HFF-Myc (cell line): Measurements from ENCODE around the gene CCDC81.
A peak's percentile ranks its signal among the peaks of the same experiment; 100 is the strongest.
"Not testable (repeated sequence)": the region's sequence is repeated elsewhere in the genome, so short reads cannot be mapped to it uniquely, and the experiment has no call there.

Experiments used
- DNase-seq: peaks from one replicate; pipeline ENCODE4 v3.0.0-alpha.2; 2011; ENCODE audit warnings: low read depth; ENCODE audit errors: extremely low read depth
- H3K4me3 ChIP-seq: replicated peaks from 2 replicates; pipeline ENCODE4 v1.5.1; 2011; ENCODE audit warnings: low read depth, mild to moderate bottlenecking, control low read depth, low read length
- TF ChIP-seq, protein P1 (sequence below): IDR thresholded peaks from 2 replicates; pipeline ENCODE4 v1.5.1; 2012; ENCODE audit warnings: mild to moderate bottlenecking, low read depth, low read length, control low read depth; ENCODE audit errors: missing control alignments

Gene CCDC81

DNA sequence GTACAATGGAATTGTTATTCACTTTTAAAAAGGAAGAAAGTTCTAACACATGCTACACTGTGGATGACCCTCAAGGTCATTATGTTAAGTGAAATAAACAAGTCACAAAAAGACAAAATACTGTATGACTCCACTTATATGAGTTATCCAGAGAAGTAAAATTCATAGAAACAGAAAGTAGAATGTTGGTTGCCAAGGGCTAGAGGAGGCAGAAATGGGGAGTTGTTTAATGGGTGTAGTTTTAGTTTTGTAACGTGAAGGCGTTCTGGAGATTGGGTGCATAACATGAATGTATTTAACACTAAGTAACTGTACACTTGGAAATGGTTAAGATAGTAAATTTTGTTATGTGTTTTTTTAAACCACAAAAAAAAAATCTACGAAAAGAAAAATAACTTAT lies 43.8 kb downstream of the CCDC81 start:
- DNase-seq: no peak
- no peak overlapping the region for H3K4me3 ChIP-seq
- TF ChIP-seq, protein P1, sequence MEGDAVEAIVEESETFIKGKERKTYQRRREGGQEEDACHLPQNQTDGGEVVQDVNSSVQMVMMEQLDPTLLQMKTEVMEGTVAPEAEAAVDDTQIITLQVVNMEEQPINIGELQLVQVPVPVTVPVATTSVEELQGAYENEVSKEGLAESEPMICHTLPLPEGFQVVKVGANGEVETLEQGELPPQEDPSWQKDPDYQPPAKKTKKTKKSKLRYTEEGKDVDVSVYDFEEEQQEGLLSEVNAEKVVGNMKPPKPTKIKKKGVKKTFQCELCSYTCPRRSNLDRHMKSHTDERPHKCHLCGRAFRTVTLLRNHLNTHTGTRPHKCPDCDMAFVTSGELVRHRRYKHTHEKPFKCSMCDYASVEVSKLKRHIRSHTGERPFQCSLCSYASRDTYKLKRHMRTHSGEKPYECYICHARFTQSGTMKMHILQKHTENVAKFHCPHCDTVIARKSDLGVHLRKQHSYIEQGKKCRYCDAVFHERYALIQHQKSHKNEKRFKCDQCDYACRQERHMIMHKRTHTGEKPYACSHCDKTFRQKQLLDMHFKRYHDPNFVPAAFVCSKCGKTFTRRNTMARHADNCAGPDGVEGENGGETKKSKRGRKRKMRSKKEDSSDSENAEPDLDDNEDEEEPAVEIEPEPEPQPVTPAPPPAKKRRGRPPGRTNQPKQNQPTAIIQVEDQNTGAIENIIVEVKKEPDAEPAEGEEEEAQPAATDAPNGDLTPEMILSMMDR: no peak

DNA sequence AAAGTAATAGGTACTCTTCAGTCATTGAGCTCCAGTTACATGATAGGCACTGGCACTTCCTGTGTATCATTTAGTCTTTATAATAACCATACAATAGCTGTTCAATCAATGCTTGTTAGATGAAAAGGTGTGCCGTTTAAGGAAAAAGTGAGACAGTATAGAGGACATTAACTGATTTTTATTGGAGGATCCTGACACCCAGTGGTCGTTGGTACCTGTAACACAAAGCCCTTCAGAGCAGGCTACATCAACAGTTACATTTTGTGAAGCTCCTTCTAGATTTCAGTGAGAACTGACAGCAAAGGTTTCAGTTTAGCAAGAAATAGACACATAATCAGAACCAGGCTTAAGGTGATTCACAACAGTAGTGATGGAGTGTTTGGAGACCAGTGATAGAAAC lies 44.2 kb downstream of the CCDC81 start:
- TF ChIP-seq, protein P1: peak; percentile 24
- no peak overlapping the region for H3K4me3 ChIP-seq
- no peak for DNase-seq

DNA sequence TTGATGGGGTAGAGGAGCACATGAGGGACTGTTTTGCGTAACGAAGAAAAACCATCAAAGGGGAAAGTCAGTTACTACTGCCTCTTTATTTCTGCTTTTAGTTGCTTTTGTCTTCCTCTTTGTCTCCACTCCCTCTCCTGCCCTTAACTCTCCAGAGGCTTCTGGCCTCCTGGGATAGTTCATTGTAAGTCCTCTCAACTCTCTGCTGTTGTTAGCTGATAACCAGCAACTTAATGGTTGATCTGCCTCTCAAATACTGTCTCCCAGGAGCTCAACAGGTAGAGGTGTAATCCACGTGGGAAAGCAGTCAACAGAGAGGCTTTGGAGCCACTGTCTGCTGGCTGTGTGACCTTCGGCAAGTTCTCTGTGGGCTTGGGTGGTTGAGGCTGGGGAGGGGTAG lies 47.3 kb downstream of the CCDC81 start:
- no peak for DNase-seq
- no peak overlapping the region for H3K4me3 ChIP-seq
- TF ChIP-seq, protein P1: no peak

DNA sequence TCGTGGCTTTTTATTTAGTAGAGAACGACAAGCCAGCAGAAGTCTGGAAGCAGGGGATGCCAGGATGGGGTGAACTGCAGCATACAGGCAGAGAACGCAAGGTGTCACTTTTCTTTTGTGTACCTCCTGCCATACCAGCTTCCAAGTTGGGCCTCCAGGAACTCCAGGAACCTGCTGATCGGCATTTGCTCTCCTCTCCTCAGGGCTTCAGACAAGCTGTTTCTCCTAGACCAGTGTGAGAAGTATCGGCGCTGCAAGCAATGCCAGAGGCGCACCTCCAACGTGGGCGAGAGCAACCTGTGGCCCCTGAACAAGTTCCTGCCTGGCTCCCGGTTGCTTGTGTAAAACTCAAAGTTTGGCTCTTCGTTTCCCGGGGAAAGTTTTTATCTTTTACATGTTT lies 47.7 kb downstream of the CCDC81 start:
- DNase-seq: no peak
- no peak overlapping the region for H3K4me3 ChIP-seq
- TF ChIP-seq, protein P1: no peak

DNA sequence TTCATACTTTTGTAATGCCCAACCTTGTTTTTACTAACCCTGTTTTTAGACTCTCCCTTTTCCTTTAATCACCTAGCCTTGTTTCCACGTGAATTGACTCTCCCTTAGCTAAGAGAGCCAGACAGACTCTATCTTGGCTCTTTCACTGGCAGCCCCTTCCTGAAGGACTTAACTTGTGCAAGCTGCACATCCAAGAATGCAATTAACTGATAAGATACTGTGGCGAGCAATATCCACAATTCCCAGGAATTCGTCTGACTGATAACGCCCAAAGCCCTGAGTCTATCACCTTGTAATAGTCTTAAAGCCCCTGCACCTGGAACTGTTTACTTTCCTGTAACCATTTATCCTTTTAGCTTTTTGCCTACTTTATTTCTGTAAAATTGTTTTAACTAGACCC lies 48.8 kb downstream of the CCDC81 start:
- H3K4me3 ChIP-seq, DNase-seq: not testable (repeated sequence)

DNA sequence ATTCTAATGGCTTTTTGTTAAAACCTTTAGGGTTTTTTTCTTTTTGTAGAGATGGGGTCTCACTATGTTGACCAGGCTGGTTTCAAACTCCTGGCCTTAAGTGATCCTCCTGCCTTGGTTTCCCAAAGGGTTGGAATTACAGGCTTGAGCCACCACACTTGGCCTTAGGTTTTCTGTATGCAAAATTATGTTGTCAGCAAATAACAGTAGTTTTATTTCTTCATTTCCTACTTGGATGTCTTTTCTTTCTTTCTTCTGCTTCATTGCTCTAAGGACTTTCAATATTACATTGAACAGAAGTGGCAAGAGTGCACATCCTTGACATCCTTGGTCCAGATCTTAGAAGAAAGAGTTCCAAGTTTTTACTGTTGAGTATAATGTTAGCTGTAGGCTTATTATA lies 52.8 kb downstream of the CCDC81 start:
- TF ChIP-seq, protein P1: no peak
- no peak for DNase-seq
- no peak overlapping the region for H3K4me3 ChIP-seq

DNA sequence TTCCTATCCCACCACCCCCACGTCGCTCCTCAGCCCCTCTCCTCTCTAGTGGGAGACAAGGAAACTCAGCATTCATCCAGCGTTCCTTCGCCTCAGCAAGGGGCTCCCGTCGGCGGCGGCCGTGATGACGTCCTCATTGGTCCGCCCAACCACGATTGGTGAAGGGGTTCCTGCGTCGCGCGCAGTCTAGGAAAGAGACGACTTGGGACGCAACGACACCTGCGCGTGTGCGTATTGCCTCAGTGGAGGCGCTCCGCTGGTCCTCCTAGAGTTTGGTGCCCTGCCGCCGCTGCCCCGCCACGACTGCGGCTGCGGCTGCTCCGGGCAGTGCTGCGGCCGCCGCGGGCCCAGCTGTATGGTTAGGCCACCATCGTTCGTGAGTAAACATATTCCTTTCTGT lies 56.6 kb downstream of the CCDC81 start:
- DNase-seq: no peak

DNA sequence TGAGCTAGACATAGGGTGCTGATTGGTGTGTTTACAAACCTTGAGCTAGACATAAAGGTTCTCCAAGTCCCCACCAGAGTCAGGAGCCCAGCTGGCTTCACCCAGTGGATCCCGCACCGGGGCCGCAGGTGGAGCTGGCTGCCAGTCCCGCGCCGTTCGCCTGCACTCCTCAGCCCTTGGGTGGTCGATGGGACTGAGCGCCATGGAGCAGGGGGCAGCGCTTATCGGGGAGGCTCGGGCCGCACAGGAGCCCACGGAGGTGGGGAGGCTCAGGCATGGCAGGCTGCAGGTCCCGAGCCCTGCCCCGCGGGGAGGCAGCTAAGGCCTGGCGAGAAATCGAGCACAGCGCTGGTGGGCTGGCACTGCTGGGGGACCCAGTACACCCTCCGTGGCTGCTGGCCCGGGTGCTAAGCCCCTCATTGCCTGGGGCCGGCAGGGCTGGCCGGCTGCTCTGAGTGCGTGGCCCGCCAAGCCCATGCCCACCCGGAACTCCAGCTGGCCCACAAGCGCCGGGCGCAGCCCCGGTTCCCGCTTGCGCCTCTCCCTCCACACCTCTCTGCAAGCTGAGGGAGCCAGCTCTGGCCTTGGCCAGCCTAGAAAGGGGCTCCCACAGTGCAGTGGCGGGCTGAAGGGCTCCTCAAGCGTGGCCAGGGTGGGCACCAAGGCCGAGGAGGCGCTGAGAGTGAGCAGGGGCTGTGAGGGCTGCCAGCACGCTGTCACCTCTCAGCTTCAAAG lies 58.8 kb downstream of the CCDC81 start:
- not testable (repeated sequence) for H3K4me3 ChIP-seq

More for the DNA sequence above, 56.6 kb downstream of the CCDC81 start:
- TF ChIP-seq, protein P1: no peak
- H3K4me3 ChIP-seq: no peak overlapping the region

More for the DNA sequence above, 58.8 kb downstream of the CCDC81 start:
- not testable (repeated sequence) for DNase-seq
